Panc1 (cell line): Measurements from ENCODE around the gene FLYWCH2. TPM values are rescaled to one million over a fixed set of nuclear protein-coding genes. Genes with fewer than 3 reads are reported as not detected.

Experiments used
- ATAC-seq: fragments of 200-7000 bp; cut with Tn5 transposase; 2 replicates; pipeline ENCODE4 v1.9.1; 2020; ENCODE audit warnings: mild to moderate bottlenecking, moderate library complexity
- BruUV-seq: library from RNA; stranded (reverse); fragments of 400-500 nt; replicated peaks from 2 replicates; lab custom pipeline; 2021; lab: Mats Ljungman, UMichigan
- CTCF ChIA-PET: fragments of 300-600 bp; sonication (Branson Sonifier 250); formaldehyde crosslinking; loops from one replicate; lab custom pipeline; 2022; ENCODE audit warnings: antibody characterized with exemption; lab: Charles Lee
- POLR2A ChIA-PET: fragments of 300-600 bp; sonication (Branson Sonifier 250); formaldehyde crosslinking; loops from one replicate; lab custom pipeline; 2022; ENCODE audit warnings: antibody characterized with exemption; lab: Charles Lee
- DNase-seq: peaks from one replicate; pipeline ENCODE4 v3.0.0-alpha.2; 2010; ENCODE audit warnings: low read depth, low spot score
- H3K27ac ChIP-seq: 2 replicates; pipeline ENCODE4 v1.5.1; 2011; ENCODE audit warnings: mild to moderate bottlenecking, low read length, inconsistent platforms
- H3K27me3 ChIP-seq: fragments of 200-500 bp; sonication (Bioruptor generic); 2 replicates; pipeline ENCODE4 v1.6.0; 2014; ENCODE audit warnings: low read length, inconsistent platforms; ENCODE audit not compliant: control insufficient read depth, insufficient read depth
- H3K36me3 ChIP-seq: fragments of 200-500 bp; sonication (Bioruptor generic); 2 replicates; pipeline ENCODE4 v1.5.1; 2014; ENCODE audit warnings: inconsistent platforms, mild to moderate bottlenecking, low read length, moderate library complexity; ENCODE audit not compliant: control insufficient read depth, insufficient read depth
- H3K4me1 ChIP-seq: 2 replicates; pipeline ENCODE4 v1.5.1; 2011; ENCODE audit warnings: inconsistent platforms, mild to moderate bottlenecking, low read length, moderate library complexity; ENCODE audit not compliant: control insufficient read depth, insufficient read depth
- H3K4me3 ChIP-seq, 2 experiments: 2 replicates each; pipeline ENCODE4 v1.5.1; 2011 to 2012; ENCODE audit warnings: low read depth in 2 of 2, low read length in 2 of 2, mild to moderate bottlenecking in 2 of 2, inconsistent platforms in 1 of 2, moderate library complexity in 1 of 2
- H3K9me3 ChIP-seq: fragments of 200-500 bp; sonication (Bioruptor generic); 2 replicates; pipeline ENCODE4 v1.5.1; 2014; ENCODE audit warnings: low read depth, mild to moderate bottlenecking, inconsistent platforms, low read length, moderate library complexity; ENCODE audit not compliant: control insufficient read depth, insufficient read depth
- POLR2AphosphoS5 ChIP-seq: IDR thresholded peaks from 2 replicates; pipeline ENCODE4 v1.6.1; 2012; ENCODE audit warnings: mild to moderate bottlenecking, low read depth, low read length, moderate library complexity
- SIN3A ChIP-seq: IDR thresholded peaks from 2 replicates; pipeline ENCODE4 v1.6.1; 2012; ENCODE audit warnings: low read depth, mild to moderate bottlenecking, low read length, moderate library complexity, borderline replicate concordance; ENCODE audit not compliant: insufficient read depth
- TCF7L2 ChIP-seq: IDR thresholded peaks from 2 replicates; pipeline ENCODE4 v1.6.1; 2011; ENCODE audit warnings: mild to moderate bottlenecking, low read depth, low read length, inconsistent platforms
- in situ Hi-C: cut with HindIII; loops from 2 replicates; pipeline ENCODE4 v1.10.0; 2016; ENCODE audit warnings: low sequenced_read_pairs, low pct_unique_long_range_greater_than_20kb
- intact Hi-C: fragments of 100-400 bp; cut with micrococcal nuclease; formaldehyde crosslinking; loops from one replicate; pipeline ENCODE4 v1.10.0; 2022; ENCODE audit not compliant: unreplicated experiment
- total RNA-seq: library from RNA; stranded (reverse); gene quantifications from one replicate; pipeline ENCODE4 v1.2.1, GENCODE V29; 2021; ENCODE audit not compliant: unreplicated experiment
- TF ChIP-seq, protein P1 (sequence below): fragments of 450-650 bp; IDR thresholded peaks from 2 replicates; pipeline ENCODE4 v1.5.1; 2017; ENCODE audit warnings: mild to moderate bottlenecking
- TF ChIP-seq, protein P2 (sequence below), 2 experiments: IDR thresholded peaks; 2 replicates each; pipeline ENCODE4 v1.6.1; 2011 to 2012; ENCODE audit warnings: low read depth in 2 of 2, control low read depth in 1 of 2, low read length in 1 of 2, mild to moderate bottlenecking in 1 of 2, moderate library complexity in 1 of 2; ENCODE audit not compliant: insufficient read depth in 1 of 2

Gene FLYWCH2
- total RNA-seq, 1 experiment from 2014 or later = 77.3 TPM

GRCh38 chr16:2915196-2915929 lies 32.3 kb downstream of the FLYWCH2 start:
- ChIA-PET POLR2A (no interaction called here), CTCF (interaction anchor here (0.6 to 1.9 kb wide), 3 partner anchors 9 to 47 kb away, joined by 3 to 10 read pairs (median 3); no protein-coding TSS in a partner anchor)

GRCh38 chr16:2919511-2920255 lies 36.7 kb downstream of the FLYWCH2 start:
- Histone ChIP-seq H3K27me3 (no peaks in the 10 kb centered on the region), H3K4me3 (no peak overlapping the region), H3K4me1 (peaks cover 4% of the 10 kb centered on the region; the same call in 1 of the 2 replicates), H3K27ac (no peak overlapping the region), H3K36me3 (peaks cover 4% of the 10 kb centered on the region; the same call in 1 of the 2 replicates), H3K9me3 (no peaks in the 10 kb centered on the region)
- BruUV-seq = no TSS peak
- in situ Hi-C loops = no loop called here
- ATAC-seq = peak; percentile 63
- ChIA-PET CTCF (interaction anchor here (0.7 kb wide), 2 partner anchors 9 to 200 kb away, joined by 3 to 5 read pairs; no protein-coding TSS in a partner anchor), POLR2A (no interaction called here)
- no peak for DNase-seq
- TF ChIP-seq TCF7L2 = no peak
- TF ChIP-seq, protein P1, sequence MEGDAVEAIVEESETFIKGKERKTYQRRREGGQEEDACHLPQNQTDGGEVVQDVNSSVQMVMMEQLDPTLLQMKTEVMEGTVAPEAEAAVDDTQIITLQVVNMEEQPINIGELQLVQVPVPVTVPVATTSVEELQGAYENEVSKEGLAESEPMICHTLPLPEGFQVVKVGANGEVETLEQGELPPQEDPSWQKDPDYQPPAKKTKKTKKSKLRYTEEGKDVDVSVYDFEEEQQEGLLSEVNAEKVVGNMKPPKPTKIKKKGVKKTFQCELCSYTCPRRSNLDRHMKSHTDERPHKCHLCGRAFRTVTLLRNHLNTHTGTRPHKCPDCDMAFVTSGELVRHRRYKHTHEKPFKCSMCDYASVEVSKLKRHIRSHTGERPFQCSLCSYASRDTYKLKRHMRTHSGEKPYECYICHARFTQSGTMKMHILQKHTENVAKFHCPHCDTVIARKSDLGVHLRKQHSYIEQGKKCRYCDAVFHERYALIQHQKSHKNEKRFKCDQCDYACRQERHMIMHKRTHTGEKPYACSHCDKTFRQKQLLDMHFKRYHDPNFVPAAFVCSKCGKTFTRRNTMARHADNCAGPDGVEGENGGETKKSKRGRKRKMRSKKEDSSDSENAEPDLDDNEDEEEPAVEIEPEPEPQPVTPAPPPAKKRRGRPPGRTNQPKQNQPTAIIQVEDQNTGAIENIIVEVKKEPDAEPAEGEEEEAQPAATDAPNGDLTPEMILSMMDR = peak; percentile 91
- intact Hi-C loops = no loop called here

More at GRCh38 chr16:2915196-2915929, 32.3 kb downstream of the FLYWCH2 start:
- Histone ChIP-seq H3K27me3 (no peaks in the 10 kb centered on the region), H3K27ac (peak overlapping the region; percentile 51; the same call in 1 of the 2 replicates), H3K36me3 (peaks cover 2% of the 10 kb centered on the region; the same call in 1 of the 2 replicates), H3K4me3 (no peak overlapping the region), H3K9me3 (no peaks in the 10 kb centered on the region), H3K4me1 (peaks cover 12% of the 10 kb centered on the region)
- TSS peak; percentile 60 for BruUV-seq
- TF ChIP-seq POLR2AphosphoS5 = no peak
- no peak for TF ChIP-seq SIN3A
- no peak for TF ChIP-seq TCF7L2
- TF ChIP-seq, protein P1 = no peak
- TF ChIP-seq, protein P2, sequence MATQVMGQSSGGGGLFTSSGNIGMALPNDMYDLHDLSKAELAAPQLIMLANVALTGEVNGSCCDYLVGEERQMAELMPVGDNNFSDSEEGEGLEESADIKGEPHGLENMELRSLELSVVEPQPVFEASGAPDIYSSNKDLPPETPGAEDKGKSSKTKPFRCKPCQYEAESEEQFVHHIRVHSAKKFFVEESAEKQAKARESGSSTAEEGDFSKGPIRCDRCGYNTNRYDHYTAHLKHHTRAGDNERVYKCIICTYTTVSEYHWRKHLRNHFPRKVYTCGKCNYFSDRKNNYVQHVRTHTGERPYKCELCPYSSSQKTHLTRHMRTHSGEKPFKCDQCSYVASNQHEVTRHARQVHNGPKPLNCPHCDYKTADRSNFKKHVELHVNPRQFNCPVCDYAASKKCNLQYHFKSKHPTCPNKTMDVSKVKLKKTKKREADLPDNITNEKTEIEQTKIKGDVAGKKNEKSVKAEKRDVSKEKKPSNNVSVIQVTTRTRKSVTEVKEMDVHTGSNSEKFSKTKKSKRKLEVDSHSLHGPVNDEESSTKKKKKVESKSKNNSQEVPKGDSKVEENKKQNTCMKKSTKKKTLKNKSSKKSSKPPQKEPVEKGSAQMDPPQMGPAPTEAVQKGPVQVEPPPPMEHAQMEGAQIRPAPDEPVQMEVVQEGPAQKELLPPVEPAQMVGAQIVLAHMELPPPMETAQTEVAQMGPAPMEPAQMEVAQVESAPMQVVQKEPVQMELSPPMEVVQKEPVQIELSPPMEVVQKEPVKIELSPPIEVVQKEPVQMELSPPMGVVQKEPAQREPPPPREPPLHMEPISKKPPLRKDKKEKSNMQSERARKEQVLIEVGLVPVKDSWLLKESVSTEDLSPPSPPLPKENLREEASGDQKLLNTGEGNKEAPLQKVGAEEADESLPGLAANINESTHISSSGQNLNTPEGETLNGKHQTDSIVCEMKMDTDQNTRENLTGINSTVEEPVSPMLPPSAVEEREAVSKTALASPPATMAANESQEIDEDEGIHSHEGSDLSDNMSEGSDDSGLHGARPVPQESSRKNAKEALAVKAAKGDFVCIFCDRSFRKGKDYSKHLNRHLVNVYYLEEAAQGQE (IDR thresholded peaks at IDR 0.05; ENCODE audit: insufficient read depth in 1 of 2, low read depth in 2 of 2, low read length in 1 of 2) = no peak
- in situ Hi-C loops (no loop called here), intact Hi-C loops (no loop called here)
- ATAC-seq (no peak), DNase-seq (no peak)
